Measurements from ENCODE around the gene RAPGEF1.

- TF ChIP-seq, protein P1, sequence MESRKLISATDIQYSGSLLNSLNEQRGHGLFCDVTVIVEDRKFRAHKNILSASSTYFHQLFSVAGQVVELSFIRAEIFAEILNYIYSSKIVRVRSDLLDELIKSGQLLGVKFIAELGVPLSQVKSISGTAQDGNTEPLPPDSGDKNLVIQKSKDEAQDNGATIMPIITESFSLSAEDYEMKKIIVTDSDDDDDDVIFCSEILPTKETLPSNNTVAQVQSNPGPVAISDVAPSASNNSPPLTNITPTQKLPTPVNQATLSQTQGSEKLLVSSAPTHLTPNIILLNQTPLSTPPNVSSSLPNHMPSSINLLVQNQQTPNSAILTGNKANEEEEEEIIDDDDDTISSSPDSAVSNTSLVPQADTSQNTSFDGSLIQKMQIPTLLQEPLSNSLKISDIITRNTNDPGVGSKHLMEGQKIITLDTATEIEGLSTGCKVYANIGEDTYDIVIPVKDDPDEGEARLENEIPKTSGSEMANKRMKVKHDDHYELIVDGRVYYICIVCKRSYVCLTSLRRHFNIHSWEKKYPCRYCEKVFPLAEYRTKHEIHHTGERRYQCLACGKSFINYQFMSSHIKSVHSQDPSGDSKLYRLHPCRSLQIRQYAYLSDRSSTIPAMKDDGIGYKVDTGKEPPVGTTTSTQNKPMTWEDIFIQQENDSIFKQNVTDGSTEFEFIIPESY (CRISPR knock-in tag; IDR thresholded peaks at IDR 0.05), result no peak
- TF ChIP-seq CTCF (IDR thresholded peaks at IDR 0.05 in 2 of 3, conservative IDR thresholded peaks at IDR 0.05 in 1 of 3; ENCODE audit: insufficient read depth in 2 of 3, low read depth in 1 of 3, low read length in 3 of 3) (no peak), TAF1 (IDR thresholded peaks at IDR 0.05; ENCODE audit: control insufficient read depth, extremely low read depth, insufficient read depth, low read length, severe bottlenecking) (no peak), MAZ (CRISPR knock-in tag; conservative IDR thresholded peaks at IDR 0.05 in 1 of 2, IDR thresholded peaks at IDR 0.05 in 1 of 2) (no peak), TARDBP (IDR thresholded peaks at IDR 0.05) (no peak), HDAC2 (IDR thresholded peaks at IDR 0.05) (no peak), ZKSCAN8 (CRISPR knock-in tag; IDR thresholded peaks at IDR 0.05) (no peak), CBX2 (IDR thresholded peaks at IDR 0.05; ENCODE audit: insufficient read depth, low read length, poor library complexity, severe bottlenecking) (no peak)
These were observed 46.0 kb downstream of the RAPGEF1 start for GRCh38 chr9:131693651-131694597.
